HAP-1 (cell line): ENCODE measurements around the gene DLD.

Source experiments
- DNase-seq, 2 experiments: peaks; one replicate each; pipeline ENCODE4 v3.0.0-alpha.2; 2016 to 2020; ENCODE audit warnings: low spot score in 2 of 2
- H3K27me3 ChIP-seq: fragments of 250-450 bp; sonication (Bioruptor Pico); 2 replicates; pipeline ENCODE4 v1.5.1; 2020; ENCODE audit warnings: low read depth, mild to moderate bottlenecking, moderate library complexity
- H3K36me3 ChIP-seq: fragments of 250-450 bp; sonication (Bioruptor Pico); replicated peaks from 2 replicates; pipeline ENCODE4 v1.5.1; 2020; ENCODE audit warnings: mild to moderate bottlenecking
- H3K4me1 ChIP-seq: fragments of 250-450 bp; sonication (Bioruptor Pico); 2 replicates; pipeline ENCODE4 v1.5.1; 2020; ENCODE audit warnings: mild to moderate bottlenecking
- H3K4me3 ChIP-seq: fragments of 250-450 bp; sonication (Bioruptor Pico); 2 replicates; pipeline ENCODE4 v1.5.1; 2020; ENCODE audit warnings: mild to moderate bottlenecking, moderate library complexity
- H3K9me3 ChIP-seq: fragments of 250-450 bp; sonication (Bioruptor Pico); 2 replicates; pipeline ENCODE4 v1.5.1; 2020; ENCODE audit warnings: mild to moderate bottlenecking, moderate library complexity
- in situ Hi-C: fragments of 300-500 bp; cut with MboI; formaldehyde crosslinking; loops from 3 replicates; pipeline ENCODE4 v1.14.3; 2020; ENCODE audit warnings: low sequenced_read_pairs, inconsistent platforms, mixed read lengths

DLD gene

GRCh38 chr7:107858280-107858679 is 32.7 kb upstream of the DLD start:
- no peaks in the 10 kb centered on the region; the same call in 1 of the 2 replicates for H3K27me3 ChIP-seq
- H3K4me3 ChIP-seq, result no peak overlapping the region
- no peaks in the 10 kb centered on the region for H3K4me1 ChIP-seq
- H3K9me3 ChIP-seq, result no peaks in the 10 kb centered on the region
- H3K36me3 ChIP-seq, result no peaks in the 10 kb centered on the region
- in situ Hi-C loops, result loop anchor here (25.0 kb wide), 1 partner anchor 671 kb away; no protein-coding TSS in a partner anchor
- DNase-seq, result no peak

DNA sequence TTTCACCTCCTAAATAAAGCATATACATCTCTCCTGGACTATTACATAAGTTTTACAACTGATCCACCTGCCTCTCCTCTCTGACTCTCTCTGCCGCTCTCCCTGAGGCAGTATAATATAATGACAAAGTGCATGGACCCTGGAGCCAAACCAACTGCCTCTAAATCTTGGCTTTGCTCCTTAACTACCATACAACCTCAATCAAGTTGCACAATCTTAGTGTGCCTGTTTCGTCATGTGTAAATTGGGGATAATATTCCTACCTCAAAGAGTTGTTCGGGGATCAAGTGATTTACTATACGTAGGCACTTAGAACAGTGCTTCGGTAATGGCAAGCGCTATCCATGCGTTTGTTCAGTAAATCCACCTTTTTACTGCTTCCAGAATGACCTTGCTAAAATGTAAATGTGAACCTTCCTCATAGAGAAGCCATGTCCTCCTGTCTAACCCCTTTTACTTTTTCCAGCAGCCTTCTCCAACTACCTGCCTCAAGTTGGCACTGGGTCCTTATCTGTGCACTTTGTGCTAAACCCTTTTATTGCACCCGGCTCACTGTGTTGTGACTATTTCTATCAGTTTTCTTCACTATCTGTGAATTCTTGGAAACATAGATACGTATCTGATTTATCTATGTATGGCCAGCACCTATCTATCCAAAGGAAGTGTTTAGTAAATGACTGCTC is 30.6 kb upstream of the DLD start:
- Histone ChIP-seq H3K36me3 (no peaks in the 10 kb centered on the region), H3K4me1 (no peaks in the 10 kb centered on the region), H3K4me3 (no peak overlapping the region), H3K9me3 (no peaks in the 10 kb centered on the region), H3K27me3 (no peaks in the 10 kb centered on the region)
- in situ Hi-C loops, result loop anchor here (25.0 kb wide), 1 partner anchor 673 kb away; no protein-coding TSS in a partner anchor
- DNase-seq, result no peak

DNA sequence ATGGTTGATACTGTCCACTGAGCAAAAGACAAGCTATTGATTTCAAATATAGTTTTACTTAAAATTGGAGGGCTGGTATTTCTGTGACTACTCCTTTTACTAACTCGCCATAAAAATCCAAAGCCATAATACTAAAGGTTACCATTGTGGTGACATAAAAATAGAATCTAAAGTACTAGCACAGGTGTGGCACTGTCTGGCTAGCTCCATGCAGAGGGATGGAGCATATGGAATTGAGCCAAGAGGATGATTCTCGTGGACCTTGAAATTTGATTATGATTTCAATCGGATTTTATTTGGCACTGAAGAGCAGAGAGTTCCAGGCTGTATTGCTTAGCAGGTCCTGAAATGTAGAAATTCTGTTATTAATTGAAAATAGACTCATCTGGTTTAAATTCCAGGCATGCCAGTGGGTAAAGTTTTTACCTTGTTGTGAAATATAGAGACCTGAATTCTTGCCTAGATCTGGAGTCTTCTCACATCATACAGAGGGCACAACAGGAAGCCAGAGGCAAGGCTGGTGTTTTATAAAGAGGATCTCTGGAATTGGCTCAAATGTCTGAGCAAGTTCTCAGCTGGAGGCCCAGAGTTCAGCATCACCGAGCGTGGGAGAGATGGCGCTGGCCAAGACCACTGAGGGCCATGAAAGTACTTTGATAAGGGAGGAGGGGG is 29.9 kb upstream of the DLD start:
- in situ Hi-C loops, result loop anchor here (25.0 kb wide), 1 partner anchor 674 kb away; no protein-coding TSS in a partner anchor
- Histone ChIP-seq H3K4me1 (peaks cover 4% of the 10 kb centered on the region), H3K36me3 (no peaks in the 10 kb centered on the region), H3K4me3 (no peak overlapping the region), H3K27me3 (no peaks in the 10 kb centered on the region), H3K9me3 (no peaks in the 10 kb centered on the region)
- no peak for DNase-seq

- Histone ChIP-seq H3K4me3 (no peak overlapping the region), H3K36me3 (no peaks in the 10 kb centered on the region), H3K27me3 (peaks cover 4% of the 10 kb centered on the region; the same call in 1 of the 2 replicates), H3K9me3 (no peaks in the 10 kb centered on the region), H3K4me1 (peaks cover 11% of the 10 kb centered on the region)
- in situ Hi-C loops, result loop anchor here (25.0 kb wide), 1 partner anchor 679 kb away; no protein-coding TSS in a partner anchor
- DNase-seq, result peak in 1 of 2 experiments; percentile 45
These were observed 24.8 kb upstream of the DLD start for GRCh38 chr7:107865956-107866775.

DNA sequence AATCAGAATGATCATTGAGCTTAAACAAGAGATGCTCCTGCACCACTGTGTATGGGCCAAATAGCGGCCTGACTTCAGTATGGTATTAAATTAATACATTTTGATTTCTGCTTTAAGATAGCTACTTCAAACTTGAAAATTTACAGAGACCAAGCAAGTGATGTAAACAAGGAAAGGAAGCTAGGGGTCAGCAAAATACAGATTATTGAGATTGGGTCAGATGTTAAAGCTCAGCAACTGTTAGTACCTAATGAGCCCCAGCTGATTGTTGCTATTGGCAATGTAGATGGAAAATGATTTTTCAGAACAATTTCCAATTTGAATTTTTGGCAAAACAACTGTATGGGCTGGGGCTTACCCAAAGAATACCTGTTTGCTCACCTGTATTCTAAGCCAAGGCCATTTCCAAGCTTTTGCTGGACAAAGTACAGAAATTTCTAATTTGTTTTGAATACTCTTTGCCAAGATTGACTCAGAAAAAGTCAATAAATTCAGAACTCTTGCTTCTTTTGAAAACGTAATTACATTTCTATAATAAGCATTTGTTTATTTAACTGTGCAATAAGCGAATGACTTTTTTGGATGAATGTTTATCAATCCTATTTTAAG is 23.0 kb upstream of the DLD start:
- no peak for DNase-seq
- Histone ChIP-seq H3K9me3 (no peaks in the 10 kb centered on the region), H3K36me3 (no peaks in the 10 kb centered on the region), H3K4me1 (peaks cover 11% of the 10 kb centered on the region), H3K4me3 (no peak overlapping the region), H3K27me3 (peaks cover 6% of the 10 kb centered on the region; the same call in 1 of the 2 replicates)
- in situ Hi-C loops, result loop anchor here (25.0 kb wide), 1 partner anchor 681 kb away; no protein-coding TSS in a partner anchor

- Histone ChIP-seq H3K9me3 (no peaks in the 10 kb centered on the region), H3K36me3 (no peaks in the 10 kb centered on the region), H3K27me3 (peaks cover 6% of the 10 kb centered on the region; the same call in 1 of the 2 replicates), H3K4me1 (peaks cover 11% of the 10 kb centered on the region), H3K4me3 (no peak overlapping the region)
- DNase-seq, result no peak
- in situ Hi-C loops, result loop anchor here (10.0 to 25.0 kb wide), 3 partner anchors 126 to 683 kb away; partner anchors contain the start of gene CBLL1
These were observed 20.5 kb upstream of the DLD start for GRCh38 chr7:107870427-107871000.

- in situ Hi-C loops, result loop anchor here (10.0 to 25.0 kb wide), 3 partner anchors 129 to 687 kb away; partner anchors contain the start of gene CBLL1
- peaks cover 10% of the 10 kb centered on the region for H3K27me3 ChIP-seq
- H3K36me3 ChIP-seq, result no peaks in the 10 kb centered on the region
- no peak for DNase-seq
- no peaks in the 10 kb centered on the region for H3K4me1 ChIP-seq
- no peak overlapping the region for H3K4me3 ChIP-seq
- H3K9me3 ChIP-seq, result no peaks in the 10 kb centered on the region
These were observed 16.9 kb upstream of the DLD start for GRCh38 chr7:107874111-107874510.

- peak; percentile 64 to 79 for DNase-seq
- Histone ChIP-seq H3K27me3 (peaks cover 10% of the 10 kb centered on the region), H3K4me3 (no peak overlapping the region), H3K9me3 (no peaks in the 10 kb centered on the region), H3K36me3 (no peaks in the 10 kb centered on the region), H3K4me1 (no peaks in the 10 kb centered on the region)
- in situ Hi-C loops, result loop anchor here (10.0 to 25.0 kb wide), 3 partner anchors 130 to 688 kb away; partner anchors contain the start of gene CBLL1
These were observed 16.2 kb upstream of the DLD start for GRCh38 chr7:107874605-107875446.

- H3K36me3 ChIP-seq, result no peaks in the 10 kb centered on the region
- H3K4me3 ChIP-seq, result no peak overlapping the region
- in situ Hi-C loops, result loop anchor here (10.0 kb wide), 2 partner anchors 132 to 422 kb away; partner anchors contain the start of gene CBLL1
- no peaks in the 10 kb centered on the region for H3K9me3 ChIP-seq
- DNase-seq, result no peak
- H3K27me3 ChIP-seq, result peaks cover 10% of the 10 kb centered on the region
- H3K4me1 ChIP-seq, result no peaks in the 10 kb centered on the region
These were observed 14.1 kb upstream of the DLD start for GRCh38 chr7:107876916-107877315.

DNA sequence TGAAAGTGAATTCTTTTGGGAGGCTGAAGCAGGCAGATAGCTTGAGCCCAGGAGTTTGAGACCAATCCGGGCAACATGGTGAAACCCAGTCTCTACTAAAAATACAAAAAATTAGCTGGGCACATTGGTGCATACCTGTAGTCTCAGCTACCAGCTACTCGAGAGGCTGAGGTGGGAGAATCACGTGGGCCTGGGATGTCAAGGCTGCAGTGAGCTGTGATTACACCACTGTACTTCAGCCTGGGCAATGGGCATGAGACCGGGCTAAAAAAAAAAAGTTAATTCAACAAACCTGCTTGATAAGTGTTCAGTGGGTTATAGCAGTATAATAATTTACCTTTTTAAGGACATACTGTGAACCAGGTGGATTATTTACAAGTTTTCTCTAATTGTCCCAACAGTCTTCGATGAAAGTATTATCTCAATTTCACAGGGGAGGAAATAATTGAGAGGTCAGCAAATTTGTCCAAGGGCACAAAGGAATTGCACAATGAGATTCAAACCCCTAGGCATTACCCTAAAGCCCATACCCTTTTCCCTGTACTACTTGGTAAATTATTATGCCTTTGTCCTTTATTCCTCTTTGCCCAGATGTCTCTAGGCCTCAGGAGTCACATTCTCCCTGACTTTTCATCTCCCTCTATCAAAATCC is 13.1 kb upstream of the DLD start:
- H3K27me3 ChIP-seq, result peaks cover 8% of the 10 kb centered on the region
- no peak overlapping the region for H3K4me3 ChIP-seq
- H3K9me3 ChIP-seq, result no peaks in the 10 kb centered on the region
- no peaks in the 10 kb centered on the region for H3K4me1 ChIP-seq
- H3K36me3 ChIP-seq, result no peaks in the 10 kb centered on the region
- in situ Hi-C loops, result loop anchor here (10.0 kb wide), 2 partner anchors 133 to 423 kb away; partner anchors contain the start of gene CBLL1
- DNase-seq, result no peak

- Histone ChIP-seq H3K27me3 (peaks cover 8% of the 10 kb centered on the region), H3K36me3 (no peaks in the 10 kb centered on the region), H3K9me3 (no peaks in the 10 kb centered on the region), H3K4me1 (no peaks in the 10 kb centered on the region), H3K4me3 (no peak overlapping the region)
- in situ Hi-C loops, result loop anchor here (10.0 kb wide), 2 partner anchors 134 to 424 kb away; partner anchors contain the start of gene CBLL1
- no peak for DNase-seq
These were observed 12.3 kb upstream of the DLD start for GRCh38 chr7:107878636-107879035.
